NK-92 (cell line): Measurements from ENCODE around the gene C1QTNF6.
"Not testable (repeated sequence)": the region's sequence is repeated elsewhere in the genome, so short reads cannot be mapped to it uniquely, and the experiment has no call there.

Experiments used
- DNase-seq: peaks from one replicate; lab custom pipeline; 2025; ENCODE audit not compliant: unreplicated experiment; lab: John Stamatoyannopoulos, UW

The C1QTNF6 gene

DNA sequence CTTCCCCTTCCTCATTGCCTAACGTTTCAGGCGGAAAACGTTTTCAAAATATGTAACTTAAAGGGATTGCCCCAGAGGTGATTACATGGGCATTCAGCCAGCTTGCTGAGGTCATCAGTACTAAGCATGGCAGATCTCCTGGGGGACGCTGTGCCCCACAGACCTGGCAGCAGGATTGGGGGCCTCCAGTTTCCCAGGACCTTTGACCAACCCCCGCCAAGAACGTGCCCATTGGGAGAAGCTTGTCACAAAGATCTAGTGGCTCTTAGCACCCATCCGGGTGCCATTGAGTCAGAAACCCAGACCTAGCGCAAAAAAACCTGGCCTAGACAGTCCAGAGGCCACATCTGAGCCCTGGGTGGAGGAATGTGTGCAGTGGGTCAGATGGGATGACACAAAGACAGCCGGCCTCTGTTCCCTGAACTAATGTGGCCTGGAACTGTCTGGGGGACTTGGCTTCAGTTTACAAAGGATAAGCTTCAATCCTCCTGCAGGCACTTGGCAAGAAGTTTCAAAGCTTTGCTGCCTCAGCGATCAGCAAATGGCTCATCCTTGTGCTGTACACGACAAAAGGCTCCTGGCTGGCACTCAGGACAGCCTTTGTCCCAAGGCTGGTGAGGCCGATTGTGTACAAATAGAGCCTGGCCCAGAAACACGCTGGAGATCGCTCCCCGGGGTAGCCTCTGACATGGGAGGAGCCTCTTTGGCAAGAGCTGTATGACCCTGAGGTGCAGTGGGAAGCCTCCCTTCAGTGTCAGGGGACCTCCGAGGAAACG, 9.5 kb downstream of the C1QTNF6 start:
- DNase-seq = no peak

DNA sequence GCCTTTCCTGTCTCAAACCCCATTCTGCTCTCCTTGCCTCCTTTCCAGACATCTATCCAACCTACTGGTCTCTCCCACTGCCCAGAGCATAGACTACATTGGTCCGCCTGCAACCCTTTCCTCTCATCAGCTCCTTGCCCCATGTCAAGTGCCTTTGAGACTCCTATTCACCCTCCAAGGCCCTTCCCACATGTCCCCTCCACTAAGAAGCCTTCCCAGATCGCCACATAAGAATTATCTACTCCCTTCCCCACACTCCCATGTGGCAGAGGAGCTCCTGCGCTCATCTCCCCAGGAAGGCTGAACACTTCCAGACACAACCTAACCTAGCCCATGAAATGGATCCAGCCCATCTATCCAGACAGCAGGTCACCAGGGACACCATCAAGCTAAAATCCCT, 10.3 kb downstream of the C1QTNF6 start:
- no peak for DNase-seq

DNA sequence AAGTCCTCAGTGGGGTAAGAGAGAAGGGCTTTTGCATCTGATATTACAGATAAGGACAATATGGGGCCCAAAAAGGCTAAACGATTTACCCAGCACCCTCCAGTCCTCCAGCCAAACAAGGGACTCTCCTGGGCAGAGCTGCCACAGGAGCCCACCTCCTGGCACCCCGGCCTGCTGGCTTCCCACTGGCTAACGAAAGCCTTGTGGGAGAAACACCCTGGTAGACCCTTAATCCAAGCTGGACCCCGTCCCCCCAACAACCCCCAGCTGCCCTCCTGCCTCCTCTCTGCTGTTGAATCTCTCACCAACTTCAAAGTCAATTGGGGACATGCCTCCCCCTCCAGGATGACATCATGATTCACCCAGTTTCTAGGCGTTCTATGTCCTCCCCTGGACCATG, 10.8 kb downstream of the C1QTNF6 start:
- no peak for DNase-seq

DNA sequence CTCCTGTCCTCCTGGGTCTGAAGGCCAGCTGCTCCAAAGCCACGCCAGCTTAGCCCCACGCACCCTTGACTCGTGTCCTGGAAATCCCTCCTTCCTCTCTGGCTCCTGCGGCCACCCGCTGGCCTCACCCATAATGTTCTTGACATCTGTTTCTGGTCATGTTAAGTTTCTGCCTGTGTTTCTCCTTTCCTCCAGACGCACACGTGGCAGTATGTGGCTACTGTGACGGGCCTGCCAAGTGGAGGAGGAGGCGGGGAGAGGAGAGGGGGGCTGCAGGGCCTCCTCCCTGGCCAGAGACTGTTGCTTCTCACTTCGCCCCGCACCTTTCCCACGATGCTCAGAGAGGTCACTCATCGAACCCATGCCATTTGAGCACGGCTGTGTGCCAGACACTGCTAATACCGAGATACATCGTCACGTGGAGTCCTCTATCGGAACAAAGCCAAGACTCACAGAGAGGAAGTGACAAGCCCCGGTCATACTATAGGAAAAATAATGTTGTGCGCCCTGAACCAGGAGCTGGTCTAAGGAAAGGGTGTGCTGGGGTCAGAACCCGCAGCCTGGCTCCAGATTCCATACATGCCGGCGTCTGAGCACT, 11.5 kb downstream of the C1QTNF6 start:
- no peak for DNase-seq

DNA sequence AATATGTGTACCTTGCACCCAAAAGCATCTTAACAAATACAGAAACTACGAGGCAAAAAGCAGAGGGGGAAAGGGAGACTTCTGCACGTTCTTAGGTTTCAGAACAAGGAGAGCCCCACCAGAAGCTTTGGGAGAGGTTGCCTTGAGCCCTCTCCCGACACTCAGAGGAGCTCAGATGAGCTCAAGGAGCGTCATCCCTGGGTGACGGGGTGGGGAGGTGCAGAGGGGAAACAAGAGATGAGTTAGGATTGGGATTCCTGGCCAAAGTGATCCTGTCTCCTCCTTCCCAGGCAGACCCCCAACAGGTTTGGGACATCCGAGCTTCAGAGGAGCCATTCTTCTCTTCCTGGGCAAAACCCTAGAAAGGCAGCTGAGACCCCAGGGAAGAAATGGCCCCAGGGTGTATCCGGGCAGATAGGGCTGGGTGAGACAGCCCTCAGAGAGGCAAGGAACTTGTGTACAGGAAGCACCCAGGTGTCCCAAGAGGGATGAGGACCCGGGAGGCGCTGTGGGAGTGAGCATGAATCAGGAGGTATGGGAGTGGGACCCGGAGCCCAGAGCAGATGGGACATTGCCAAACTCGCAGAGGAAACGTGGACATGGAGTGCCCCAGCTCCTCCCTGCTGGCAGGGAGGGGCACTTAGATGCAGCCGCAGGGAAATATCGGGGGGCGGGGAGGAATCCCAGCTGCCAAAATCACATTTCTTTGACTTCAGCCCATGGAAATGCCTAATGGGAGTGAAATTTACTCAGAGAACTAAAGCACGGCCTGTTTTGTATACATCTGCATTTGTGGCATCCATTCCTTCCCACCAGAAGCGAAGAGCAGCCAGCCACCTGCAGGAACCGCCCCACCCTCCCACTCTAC, 12.4 kb downstream of the C1QTNF6 start:
- no peak for DNase-seq

DNA sequence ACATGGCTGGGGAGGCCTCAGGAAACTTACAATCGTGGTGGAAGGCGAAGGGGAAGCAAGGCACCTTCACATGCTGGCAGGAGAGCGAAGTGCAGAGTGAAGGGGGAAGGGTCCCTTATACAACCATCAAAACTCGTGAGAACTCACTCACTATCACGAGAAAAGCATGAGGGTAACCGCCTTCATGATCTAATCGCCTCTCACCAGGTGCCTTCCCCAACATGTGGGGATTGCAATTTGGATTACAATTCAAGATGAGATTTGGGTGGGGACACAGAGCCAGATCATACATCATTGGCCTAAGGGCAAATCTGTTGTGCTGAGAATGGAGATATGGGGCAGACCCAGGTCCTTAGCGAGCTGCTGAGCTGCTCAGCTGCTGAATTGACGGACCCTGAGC, 13.1 kb downstream of the C1QTNF6 start:
- no peak for DNase-seq

DNA sequence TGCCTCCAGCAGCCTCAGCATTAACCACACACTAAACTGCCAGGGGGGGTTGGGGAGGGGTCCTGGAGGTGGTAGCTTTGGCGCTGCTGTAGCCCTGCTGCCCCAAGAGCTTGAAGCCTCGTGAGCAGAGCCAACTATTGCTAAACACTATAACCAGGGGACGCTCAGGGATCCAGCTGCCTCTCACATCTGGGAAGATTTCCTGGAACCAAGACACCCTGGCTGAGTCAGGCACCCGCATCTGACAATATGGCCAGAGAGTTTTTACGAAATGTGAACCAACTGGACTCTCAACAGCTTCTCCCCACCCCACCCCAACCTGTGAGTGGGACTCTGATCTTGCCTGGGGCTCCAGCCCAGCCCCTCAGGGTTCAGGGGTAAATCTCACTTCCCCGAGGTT, 14.3 kb downstream of the C1QTNF6 start:
- no peak for DNase-seq

DNA sequence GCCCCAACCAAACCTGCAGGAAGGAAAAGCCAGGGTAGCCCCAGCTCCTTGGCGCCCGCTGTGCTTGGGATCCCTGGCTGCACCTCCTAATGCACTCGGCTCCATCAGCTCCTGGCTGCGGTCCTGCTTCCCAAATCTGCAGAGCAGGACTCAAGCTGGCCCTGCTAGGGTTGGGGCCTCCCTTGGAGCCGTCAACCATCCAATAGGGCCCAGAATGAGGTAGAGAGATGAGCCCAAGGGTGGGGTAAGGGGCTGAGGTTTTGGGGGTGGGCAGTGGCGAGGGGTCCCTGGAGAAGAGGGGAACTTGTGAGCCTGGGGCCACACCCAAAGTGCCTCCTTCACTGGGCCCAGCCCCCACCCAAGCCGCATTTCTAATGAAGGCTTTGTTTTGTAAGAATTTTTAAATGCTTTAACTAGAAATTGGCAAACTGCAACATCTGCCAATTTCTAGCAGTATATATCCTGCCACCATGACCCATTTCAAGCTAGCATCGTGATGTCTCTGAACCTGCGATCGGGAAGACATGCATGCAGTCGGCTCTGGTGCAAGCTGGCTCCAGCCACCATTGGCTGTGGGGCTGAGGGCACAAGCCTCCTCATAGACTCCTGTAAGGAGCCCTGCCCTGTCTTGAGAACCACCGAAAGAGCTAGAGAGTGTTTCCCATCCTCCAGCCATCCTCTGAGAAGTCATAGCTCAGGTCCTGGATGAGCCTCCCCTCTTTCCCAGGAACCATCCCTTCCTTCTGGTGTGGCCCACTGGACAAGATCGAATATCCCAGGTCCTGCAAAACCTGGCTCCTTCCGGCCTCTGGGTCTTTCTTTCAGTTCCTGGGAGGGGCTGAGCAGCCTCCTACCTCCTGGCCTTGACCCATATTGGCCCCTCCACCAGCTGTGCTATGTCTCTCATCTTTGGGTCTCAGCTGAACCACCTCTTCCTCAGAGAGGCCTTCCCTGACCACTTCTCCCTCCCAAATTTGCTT, 15.5 kb downstream of the C1QTNF6 start:
- no peak for DNase-seq

DNA sequence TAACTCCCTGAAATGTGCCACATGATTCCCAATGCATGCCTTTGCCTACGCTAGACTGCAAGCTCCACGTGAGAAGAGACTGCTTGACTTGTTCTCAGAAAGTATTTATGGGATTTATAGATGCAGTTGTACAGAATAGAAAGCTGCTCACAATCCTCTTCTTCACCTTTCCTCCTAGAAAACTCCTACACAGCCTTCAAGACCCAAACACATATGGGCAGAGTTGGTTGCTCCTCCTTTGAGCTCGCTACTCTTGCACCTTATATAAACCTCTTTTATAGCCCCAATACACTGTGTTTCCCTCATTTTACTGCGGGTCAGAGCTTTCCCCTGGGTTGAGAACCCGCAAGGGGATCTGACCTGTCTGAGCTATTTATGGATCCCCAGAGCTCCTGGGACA, 16.4 kb downstream of the C1QTNF6 start:
- no peak for DNase-seq

DNA sequence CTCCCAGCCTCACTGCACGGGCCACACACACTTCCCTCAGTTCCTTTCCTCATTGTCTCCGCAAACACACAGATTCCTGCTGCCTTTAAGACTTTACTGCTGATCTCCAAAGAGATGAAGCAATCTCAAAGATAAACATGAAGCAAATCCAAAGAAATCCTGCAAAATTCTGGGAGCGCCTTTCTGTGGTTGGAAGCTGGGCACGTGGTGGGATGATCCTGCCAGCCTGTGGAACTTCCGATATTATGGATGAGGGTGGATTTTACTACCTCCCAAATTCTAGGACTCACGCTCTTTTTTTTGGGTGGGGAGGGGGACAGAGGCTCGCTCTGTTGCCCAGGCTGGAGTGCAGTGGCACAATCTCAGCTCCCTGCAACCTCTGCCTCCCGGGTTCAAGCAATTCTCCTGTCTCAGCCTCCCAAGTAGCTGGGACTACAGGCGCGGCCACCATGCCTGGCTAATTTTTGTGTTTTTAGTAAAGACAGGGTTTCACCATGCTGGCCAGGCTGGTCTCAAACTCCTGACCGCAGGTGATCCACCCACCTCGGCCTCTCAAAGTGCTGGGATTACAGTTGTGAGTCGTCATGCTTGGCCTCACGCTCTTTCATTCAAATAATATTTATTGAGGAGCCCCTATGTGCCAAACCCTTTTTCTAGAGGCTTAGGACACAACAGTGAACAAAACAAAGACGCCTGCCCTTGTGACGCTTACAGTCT, 17.2 kb downstream of the C1QTNF6 start:
- DNase-seq = not testable (repeated sequence)

DNA sequence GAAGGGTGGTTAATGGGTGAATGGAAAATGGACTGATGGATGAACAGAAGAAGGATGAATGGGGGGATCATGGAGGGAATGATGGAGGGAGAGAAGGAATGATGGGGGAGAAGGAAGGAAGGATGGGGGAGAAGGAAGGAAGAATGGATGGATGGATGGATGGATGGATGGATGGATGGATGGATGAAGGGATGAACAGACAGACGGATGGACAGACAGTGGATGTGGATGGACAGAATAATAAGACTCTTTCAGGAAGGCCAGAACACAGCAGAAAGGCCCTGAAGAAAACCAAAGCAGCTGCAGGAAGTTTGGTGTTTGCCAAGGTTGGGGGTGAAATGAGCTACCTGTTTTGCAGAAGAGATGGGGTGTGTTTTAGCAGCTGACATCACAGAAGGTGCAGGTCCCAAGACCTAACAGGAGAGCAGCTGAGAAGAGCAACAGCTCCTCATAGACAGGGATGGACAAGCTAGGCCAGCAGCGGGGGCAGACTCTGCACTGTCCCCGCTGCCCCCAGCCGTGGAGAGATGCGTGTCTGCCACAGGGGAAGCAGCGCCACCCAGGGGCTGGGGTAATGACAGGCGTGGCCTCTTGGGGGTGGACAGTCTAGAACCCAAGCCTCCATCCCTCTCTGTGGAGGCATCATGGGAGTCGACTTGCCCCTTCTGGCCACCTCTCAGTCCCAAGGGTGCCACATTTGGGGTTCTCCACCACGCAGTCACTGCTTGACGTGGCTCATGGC, 17.9 kb downstream of the C1QTNF6 start:
- no peak for DNase-seq

DNA sequence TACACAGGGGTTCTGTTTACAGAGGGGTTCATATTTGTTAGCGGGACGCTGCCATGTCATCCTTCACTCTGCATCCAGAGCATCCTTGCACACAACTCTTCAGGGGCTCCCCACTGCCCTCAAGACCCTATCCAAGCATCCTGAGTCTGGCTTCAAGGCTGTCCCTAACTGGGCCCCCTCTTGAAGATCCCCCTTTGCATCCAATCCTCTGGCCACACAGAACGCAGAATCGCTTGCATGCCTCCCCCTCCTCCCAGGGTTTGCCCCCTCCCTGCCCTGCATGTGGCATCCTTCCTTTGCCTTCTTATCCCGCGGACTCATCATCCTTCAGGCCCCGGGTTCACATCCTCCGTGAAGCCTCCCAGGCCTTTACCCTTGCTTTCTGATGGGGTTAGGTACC, 18.6 kb downstream of the C1QTNF6 start:
- no peak for DNase-seq

DNA sequence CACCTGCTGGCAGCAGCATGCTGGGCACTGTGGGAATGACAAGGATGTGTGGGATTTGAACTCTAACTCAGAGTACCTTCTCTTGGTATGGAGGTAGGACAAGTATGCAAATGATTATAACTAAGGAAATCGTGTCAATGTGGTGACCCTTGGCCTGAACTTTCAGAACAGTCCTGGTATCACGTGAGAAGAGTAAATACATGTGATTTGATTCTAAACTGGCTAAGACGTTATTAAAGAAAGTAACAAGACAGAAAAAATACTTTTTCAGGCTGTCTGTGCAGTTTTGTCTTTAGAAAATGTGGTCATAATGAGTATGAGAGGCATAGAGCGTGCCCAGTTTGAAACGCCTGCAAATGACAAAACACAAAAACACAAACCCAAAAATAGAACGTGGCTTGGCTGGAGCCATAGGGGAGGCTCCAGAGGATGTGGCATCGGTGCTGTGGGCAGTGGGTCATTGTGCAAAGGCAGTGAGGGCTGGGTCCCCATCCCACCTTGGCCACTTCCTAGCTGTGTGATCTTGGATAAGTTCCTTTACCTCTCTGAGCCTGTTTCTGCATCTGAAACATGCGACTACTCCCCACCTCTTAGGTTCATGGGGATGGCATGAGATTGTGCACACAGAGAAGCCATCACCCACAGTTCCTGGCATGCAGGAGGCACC, 19.9 kb downstream of the C1QTNF6 start:
- no peak for DNase-seq

DNA sequence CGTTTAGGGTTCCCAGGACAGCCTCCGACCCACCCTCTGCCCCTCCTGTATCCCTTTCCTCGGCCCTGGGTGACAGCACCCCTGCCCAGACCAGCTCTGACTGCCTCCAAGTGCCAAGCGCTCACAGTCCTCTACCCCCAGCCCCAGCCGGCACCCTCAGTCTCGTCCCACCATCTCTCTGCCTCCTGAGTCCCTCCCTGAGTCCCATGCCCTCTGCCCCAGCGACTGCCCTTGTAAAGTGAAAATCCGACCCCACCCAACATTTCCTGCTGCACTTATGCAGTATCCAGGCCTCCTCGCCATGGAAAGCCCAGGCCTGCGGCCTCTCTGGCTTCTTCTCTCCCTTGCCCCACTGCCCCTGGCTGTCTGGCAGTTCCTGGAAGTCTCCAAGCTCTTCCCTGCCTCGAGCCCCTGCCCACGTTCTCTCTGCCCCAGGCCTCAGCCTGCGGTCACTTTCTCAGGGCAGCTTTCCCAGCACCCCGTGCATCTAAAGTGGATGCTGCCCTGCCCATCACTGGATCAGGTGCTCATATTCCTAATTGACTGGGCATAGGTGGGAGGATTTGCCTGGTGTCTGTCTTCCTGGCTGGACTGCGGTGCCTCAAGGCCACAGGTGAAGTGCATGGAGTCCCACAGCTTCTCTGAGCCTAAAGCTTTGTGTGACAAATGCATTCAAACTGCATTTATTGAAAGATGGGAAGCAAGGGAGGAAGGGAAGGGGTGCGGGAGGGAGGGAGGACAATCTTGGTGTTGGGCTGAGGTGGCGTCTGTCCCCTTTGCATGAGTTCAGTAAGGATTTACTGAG, 20.7 kb downstream of the C1QTNF6 start:
- no peak for DNase-seq

DNA sequence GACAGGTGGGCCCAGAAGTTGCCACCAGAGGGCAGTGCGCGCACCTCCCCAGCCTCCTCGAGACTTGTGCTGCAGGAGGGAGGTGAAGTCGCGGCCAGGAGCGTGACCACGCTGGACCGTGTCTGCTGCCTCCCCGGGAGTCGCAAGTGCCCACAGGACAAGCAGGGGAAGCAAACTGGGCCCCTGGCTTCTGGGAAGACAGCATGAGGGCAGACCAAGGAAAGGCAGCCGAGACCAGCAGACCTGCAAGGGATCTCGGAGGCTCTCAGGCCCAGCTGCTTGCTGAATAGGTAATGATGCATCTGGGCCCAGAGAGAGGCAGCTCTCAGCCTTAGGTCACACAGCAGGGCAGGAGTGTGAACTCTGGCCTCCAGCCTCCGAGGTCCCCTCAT, 21.4 kb downstream of the C1QTNF6 start:
- no peak for DNase-seq

DNA sequence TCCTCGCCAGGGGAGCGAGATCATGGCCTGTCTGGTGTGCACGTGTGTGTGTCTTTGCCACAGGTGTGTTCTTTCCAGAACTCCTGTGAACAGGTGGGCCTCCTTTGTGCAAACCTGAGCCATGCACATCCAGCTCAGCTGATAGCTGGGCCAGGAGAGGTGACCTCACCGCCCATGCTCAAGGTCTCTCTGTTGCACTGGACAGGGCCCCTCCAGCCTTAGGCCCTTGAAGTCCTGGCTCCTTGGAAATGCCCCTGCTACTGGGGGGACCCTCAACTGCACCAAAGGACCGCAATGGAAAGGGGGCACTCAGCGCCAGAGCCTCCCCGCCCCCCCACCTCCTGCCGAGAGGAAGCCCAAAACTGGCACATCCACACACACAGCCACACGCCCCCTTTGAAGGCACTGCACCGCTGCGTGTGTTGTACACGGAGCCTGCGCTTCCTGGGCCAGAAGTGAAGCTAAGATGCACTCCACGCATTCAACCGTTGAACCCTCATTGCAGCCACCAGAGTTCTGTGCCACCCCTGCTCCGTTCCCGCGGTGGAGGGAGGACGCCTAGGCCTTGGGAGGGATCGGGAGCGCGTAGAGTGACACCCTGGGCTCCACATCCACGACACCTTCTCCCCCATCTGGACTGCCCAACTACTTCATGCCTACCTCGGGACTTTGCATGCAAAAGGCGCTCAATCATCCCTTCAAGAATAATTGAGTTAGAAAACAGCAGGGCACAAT, 21.9 kb downstream of the C1QTNF6 start:
- DNase-seq = no peak

DNA sequence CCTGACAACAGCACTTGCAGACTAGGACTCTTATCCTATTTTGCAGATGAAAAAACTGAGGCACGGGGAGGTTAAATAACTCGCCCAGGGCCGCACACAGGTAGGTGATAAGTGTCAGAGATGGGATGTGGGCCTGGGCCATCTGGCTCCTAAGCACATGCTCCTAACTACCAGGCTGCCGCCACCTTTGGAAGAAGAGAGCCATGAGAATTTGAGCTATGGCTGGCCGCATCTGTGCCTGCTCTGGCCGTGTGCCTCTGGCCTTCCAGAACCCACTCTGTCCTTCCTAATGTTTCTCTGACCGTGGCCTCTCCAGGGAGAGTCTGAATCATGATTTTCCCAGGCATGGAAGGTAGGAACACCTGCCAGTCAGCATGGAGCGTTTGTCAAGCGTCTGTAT, 23.0 kb downstream of the C1QTNF6 start:
- DNase-seq = no peak

DNA sequence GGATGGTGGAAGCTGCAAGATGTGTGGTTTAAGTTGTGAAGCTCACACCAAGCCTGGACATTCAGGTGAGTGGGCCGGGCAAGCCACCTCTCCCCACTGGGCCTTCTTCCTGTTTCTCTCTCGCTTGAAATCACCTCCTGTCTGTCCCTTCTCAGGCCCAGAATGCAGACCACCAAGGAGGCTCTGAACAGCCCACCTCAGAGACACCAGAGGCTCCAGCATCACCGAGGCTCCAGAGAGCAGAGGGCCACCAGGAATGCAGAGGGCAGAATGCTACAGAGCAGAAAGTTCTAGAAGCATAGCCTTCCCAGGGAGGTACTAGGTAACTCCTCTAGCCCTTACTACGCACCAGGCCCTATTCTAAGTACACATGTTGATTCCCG, 23.6 kb downstream of the C1QTNF6 start:
- no peak for DNase-seq
